BJ (cell line): ENCODE data around the gene MTSS2. TPM values are rescaled to one million over a fixed set of nuclear protein-coding genes. Genes with fewer than 3 reads are reported as not detected.

Experiments
- CTCF ChIA-PET: fragments of 350-600 bp; formaldehyde crosslinking; extraction: SDS; loops from one replicate; lab custom pipeline; 2021; ENCODE audit warnings: antibody characterized with exemption, inconsistent platforms; lab: Yijun Ruan, JAX
- POLR2A ChIA-PET: fragments of 300-600 bp; sonication (Branson Sonifier 250); formaldehyde crosslinking; extraction: SDS; loops from one replicate; lab custom pipeline; 2021; ENCODE audit warnings: antibody characterized with exemption; lab: Charles Lee
- DNase-seq: peaks from one replicate; pipeline ENCODE4 v3.0.0-alpha.2; 2011; ENCODE audit warnings: low read depth
- H3K27me3 ChIP-seq: 2 replicates; pipeline ENCODE4 v1.6.0; 2011; ENCODE audit warnings: low read length; ENCODE audit not compliant: control insufficient read depth, insufficient read depth
- H3K36me3 ChIP-seq: 2 replicates; pipeline ENCODE4 v1.5.1; 2011; ENCODE audit warnings: low read length; ENCODE audit not compliant: control insufficient read depth, insufficient read depth
- H3K4me3 ChIP-seq: 2 replicates; pipeline ENCODE4 v1.5.1; 2011; ENCODE audit warnings: low read depth, mild to moderate bottlenecking, control low read depth, low read length
- polyA plus RNA-seq: library from polyadenylated mRNA; depleted of rRNA; stranded (reverse); fragments of >200 nt; gene quantifications from 2 replicates; pipeline ENCODE4 v1.2.3, GENCODE V29; 2011
- TF ChIP-seq, protein P1 (sequence below): IDR thresholded peaks from 2 replicates; pipeline ENCODE4 v1.5.1; 2011; ENCODE audit warnings: low read depth, mild to moderate bottlenecking, control low read depth, inconsistent platforms, low read length, moderate library complexity; ENCODE audit not compliant: insufficient read depth

Gene MTSS2
- polyA plus RNA-seq, 1 experiment, result 170 TPM

DNA sequence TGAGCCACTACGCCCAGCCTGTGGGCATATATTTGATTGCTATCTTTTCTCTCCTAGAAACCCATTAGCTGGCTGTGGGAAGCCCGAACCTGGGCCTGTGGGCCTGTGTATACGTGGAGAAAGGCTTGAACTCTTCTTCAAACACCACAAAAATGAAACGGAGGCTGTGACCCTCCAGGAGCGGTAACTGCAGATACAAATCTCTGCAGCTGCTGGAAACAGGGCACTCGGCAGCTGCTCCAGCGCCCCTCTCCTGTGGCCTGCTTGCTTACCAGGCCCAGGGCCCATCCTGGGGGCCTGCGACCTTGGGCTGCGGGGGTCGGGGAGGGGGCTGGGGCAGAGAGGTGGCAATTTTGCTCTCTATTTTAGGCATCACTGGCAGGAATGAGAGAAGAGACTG is 28.0 kb upstream of the MTSS2 start:
- Histone ChIP-seq H3K36me3 (no peaks in the 10 kb centered on the region; the same call in none of the 2 replicates), H3K4me3 (no peak overlapping the region), H3K27me3 (no peaks in the 10 kb centered on the region)
- DNase-seq, result no peak
- TF ChIP-seq, protein P1, sequence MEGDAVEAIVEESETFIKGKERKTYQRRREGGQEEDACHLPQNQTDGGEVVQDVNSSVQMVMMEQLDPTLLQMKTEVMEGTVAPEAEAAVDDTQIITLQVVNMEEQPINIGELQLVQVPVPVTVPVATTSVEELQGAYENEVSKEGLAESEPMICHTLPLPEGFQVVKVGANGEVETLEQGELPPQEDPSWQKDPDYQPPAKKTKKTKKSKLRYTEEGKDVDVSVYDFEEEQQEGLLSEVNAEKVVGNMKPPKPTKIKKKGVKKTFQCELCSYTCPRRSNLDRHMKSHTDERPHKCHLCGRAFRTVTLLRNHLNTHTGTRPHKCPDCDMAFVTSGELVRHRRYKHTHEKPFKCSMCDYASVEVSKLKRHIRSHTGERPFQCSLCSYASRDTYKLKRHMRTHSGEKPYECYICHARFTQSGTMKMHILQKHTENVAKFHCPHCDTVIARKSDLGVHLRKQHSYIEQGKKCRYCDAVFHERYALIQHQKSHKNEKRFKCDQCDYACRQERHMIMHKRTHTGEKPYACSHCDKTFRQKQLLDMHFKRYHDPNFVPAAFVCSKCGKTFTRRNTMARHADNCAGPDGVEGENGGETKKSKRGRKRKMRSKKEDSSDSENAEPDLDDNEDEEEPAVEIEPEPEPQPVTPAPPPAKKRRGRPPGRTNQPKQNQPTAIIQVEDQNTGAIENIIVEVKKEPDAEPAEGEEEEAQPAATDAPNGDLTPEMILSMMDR, result no peak
- ChIA-PET POLR2A (interaction anchor here (2.6 kb wide), 1 partner anchor 11 kb away, joined by 16 read pairs; no protein-coding TSS in a partner anchor), CTCF (interaction anchor here (1.5 to 3.3 kb wide), 5 partner anchors 9 to 55 kb away, joined by 4 to 25 read pairs (median 9); no protein-coding TSS in a partner anchor)

DNA sequence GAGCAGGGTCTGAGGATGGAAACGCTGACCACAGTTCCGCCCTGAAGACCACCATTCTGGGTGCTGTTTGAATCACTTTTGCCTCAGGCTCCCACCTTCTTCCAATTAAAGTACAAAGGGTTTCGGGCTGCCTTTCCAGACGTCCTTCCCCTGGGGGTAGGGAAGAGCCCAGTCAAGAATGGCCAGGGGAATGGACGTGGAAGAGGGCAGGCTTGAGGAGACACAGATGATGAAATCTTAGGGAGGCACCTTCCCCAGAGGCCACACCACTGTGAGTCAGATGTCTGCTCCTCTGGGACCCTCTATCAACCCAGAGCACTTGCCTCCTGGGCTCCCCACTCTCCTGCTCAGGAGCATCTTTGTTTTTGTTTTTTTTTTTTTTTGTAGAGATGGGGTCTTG is 27.5 kb upstream of the MTSS2 start:
- Histone ChIP-seq H3K27me3 (no peaks in the 10 kb centered on the region), H3K36me3 (no peaks in the 10 kb centered on the region; the same call in none of the 2 replicates), H3K4me3 (no peak overlapping the region)
- TF ChIP-seq, protein P1, result no peak
- no peak for DNase-seq
- CTCF ChIA-PET, result interaction anchor here (1.6 to 3.3 kb wide), 2 partner anchors 25 kb away, joined by 3 to 25 read pairs; no protein-coding TSS in a partner anchor
- POLR2A ChIA-PET, result no interaction called here

GRCh38 chr16:70712942-70713341 is 27.1 kb upstream of the MTSS2 start:
- Histone ChIP-seq H3K36me3 (no peaks in the 10 kb centered on the region; the same call in none of the 2 replicates), H3K4me3 (no peak overlapping the region), H3K27me3 (no peaks in the 10 kb centered on the region)
- ChIA-PET CTCF (interaction anchor here (0.5 to 1.6 kb wide), 3 partner anchors 23 to 1372 kb away, joined by 3 read pairs; no protein-coding TSS in a partner anchor), POLR2A (no interaction called here)
- DNase-seq, result no peak
- TF ChIP-seq, protein P1, result no peak

GRCh38 chr16:70712359-70712758 is 26.5 kb upstream of the MTSS2 start:
- ChIA-PET POLR2A (no interaction called here), CTCF (interaction anchor here (0.5 to 1.6 kb wide), 3 partner anchors 22 to 1372 kb away, joined by 3 read pairs; no protein-coding TSS in a partner anchor)
- TF ChIP-seq, protein P1, result no peak
- Histone ChIP-seq H3K36me3 (no peaks in the 10 kb centered on the region; the same call in none of the 2 replicates), H3K4me3 (no peak overlapping the region), H3K27me3 (no peaks in the 10 kb centered on the region)
- no peak for DNase-seq

- Histone ChIP-seq H3K4me3 (no peak overlapping the region), H3K27me3 (no peaks in the 10 kb centered on the region), H3K36me3 (no peaks in the 10 kb centered on the region; the same call in none of the 2 replicates)
- POLR2A ChIA-PET, result no interaction called here
- TF ChIP-seq, protein P1, result no peak
- no peak for DNase-seq
- CTCF ChIA-PET, result interaction anchor here (1.4 to 1.6 kb wide), 2 partner anchors 21 to 27 kb away, joined by 3 read pairs; no protein-coding TSS in a partner anchor
These were observed 25.6 kb upstream of the MTSS2 start for GRCh38 chr16:70711211-70712031.
